Activated naive CD4-positive, alpha-beta T cell (primary cell): ENCODE data around the gene PCP4L1.
"Not testable (repeated sequence)": the region's sequence is repeated elsewhere in the genome, so short reads cannot be mapped to it uniquely, and the experiment has no call there.

Source experiments
- DNase-seq, 4 experiments: peaks; one replicate each; lab custom pipeline; 2025; lab: John Stamatoyannopoulos, UW

The PCP4L1 gene

DNA sequence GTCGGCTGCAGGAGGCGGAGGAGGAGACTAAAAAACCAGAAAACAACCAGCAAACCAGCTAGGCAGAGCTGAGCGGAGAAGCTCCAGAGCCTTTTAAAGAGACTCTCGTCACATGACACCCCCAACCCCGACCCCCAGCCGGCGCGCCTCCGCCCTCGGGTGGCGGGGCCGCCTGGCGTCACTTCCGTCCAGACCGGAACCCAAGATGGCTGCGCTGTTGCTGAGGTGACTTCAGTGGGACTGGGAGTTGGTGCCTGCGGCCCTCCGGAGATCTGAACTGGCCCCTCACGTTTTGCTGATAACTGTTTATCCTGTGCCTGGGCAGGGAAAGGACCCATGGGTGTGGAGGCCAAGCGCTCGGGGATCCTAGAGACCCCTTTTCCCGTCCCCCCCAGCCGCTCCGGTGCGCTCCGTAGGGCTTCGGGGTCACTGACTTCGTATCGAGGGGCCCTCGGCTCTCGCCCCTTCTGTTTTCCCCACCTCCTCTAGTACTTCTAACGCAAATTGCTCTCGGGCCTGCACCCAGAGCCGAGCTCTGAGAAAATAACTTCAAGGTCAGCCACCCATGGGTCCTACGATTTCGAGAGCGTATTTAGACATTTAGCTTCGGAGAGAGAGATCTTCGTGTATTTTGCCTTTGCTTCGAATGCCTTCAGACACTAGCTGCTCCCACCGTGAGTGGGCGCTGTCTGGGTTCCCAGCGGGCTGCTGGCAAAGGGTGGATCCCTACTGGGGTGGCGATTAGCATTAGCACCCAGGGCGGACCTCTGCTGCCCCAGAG is 55.8 kb downstream of the PCP4L1 start, which contains the start of gene SDHC:
SDHC (plus strand) TSS at position 181 of the 781 bp plus-strand sequence; CDS start at position 206, 25 bp downstream.
- peak; percentile 53 to 88 (median 74) for DNase-seq

DNA sequence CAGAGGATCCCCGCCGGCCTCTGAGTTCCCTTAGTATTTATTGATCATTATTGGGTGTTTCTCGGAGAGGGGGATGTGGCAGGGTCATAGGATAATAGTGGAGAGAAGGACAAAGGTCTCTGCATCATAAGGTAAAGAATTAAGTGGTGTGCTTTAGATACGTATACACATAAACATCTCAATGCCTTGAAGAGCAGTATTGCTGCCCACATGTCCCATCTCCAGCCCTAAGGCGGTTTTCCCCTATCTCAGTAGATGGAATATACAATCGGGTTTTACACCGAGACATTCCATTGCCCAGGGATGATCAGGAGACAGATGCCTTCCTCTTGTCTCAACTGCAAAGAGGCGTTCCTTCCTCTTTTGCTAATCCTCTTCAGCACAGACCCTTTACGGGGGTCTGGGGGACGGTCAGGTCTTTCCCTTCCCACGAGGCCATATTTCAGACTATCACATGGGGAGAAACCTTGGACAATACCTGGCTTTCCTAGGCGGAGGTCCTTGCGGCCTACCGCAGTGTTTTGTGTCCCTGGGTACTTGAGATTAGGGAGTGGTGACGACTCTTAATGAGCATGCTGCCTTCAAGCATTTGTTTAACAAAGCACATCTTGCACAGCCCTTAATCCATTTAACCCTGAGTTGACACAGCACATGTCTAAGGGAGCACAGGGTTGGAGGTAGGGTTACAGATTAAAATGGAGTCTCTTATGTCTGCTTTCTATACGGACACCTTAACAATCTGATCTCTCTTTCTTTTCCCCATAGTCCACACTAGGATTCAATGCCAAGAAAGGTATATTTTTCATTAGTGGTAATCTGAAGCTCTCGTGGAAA is 57.5 kb downstream of the PCP4L1 start:
- DNase-seq: not testable (repeated sequence)

DNA sequence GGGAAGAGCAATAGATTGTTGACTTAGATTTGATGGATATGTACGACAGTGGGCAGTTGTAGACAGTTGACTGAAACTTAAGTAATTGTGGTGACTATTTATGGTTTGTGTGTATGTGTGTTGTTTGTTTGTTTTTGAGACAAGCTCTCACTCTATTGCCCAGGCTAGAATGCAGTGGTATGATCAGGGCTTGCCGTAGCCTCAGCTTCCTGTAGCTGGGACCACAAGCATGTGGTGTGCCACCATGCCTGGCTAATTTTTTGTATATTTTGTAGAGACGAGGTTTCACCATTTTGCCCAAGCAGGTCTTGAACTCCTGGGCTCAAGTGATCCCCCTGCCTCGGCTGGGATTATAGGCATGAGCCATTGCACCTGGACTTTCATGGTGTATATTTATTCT is 65.5 kb downstream of the PCP4L1 start:
- no peak for DNase-seq

DNA sequence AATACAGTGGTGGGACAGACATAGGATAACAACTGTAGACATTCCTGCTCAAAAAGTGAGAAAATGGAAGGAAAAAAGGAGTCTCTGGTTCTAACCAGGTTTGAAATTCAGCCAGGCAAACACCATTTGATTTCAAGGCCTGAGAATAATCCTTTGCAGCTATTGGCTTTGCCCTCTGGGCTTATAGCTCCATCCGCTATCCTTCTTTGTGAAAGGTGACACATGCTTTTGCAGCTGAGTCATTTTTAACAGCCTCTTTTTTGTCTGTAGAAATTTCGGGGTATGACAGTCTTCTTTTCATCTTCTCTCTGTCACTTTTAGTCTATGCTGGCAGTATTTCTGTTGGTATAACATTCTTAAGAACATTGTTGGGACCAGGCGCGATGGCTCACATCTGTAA is 71.8 kb downstream of the PCP4L1 start:
- no peak for DNase-seq

DNA sequence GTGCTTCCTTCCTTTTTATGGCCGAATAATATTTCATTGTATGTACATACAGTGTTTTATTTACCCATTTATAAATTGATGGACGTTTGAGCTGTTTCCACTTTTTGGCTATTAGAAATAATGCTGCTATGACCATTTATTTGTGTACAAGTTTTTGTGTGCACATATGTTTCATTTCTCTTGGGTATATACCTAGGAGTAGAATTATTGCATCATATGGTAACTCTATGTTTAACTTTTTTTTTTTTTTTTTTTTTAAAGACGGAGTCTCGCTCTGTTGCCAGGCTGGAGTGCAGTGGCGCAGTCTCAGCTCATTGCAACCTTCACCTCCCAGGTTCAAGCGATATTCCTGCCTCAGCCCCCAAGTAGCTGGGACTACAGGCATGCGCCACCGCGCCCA is 74.6 kb downstream of the PCP4L1 start:
- DNase-seq: no peak
